NT2/D1 (cell line): Measurements from ENCODE around the gene ABCG1.

Source experiments
- DNase-seq: peaks from one replicate; pipeline ENCODE4 v3.0.0-alpha.2; 2011; ENCODE audit warnings: low read depth, low spot score
- H3K27me3 ChIP-seq: 2 replicates; pipeline ENCODE4 v1.6.0; 2011; ENCODE audit warnings: mild to moderate bottlenecking; ENCODE audit not compliant: insufficient read length, insufficient read depth
- H3K36me3 ChIP-seq: 2 replicates; pipeline ENCODE4 v1.6.1; 2011; ENCODE audit warnings: mild to moderate bottlenecking, low read length, mixed read lengths; ENCODE audit not compliant: insufficient read depth, insufficient read length
- H3K4me1 ChIP-seq: 2 replicates; pipeline ENCODE4 v1.5.1; 2011; ENCODE audit not compliant: insufficient read depth, insufficient read length
- H3K4me3 ChIP-seq: 2 replicates; pipeline ENCODE4 v1.5.1; 2011; ENCODE audit warnings: low read depth; ENCODE audit not compliant: insufficient read length
- H3K9ac ChIP-seq: 2 replicates; pipeline ENCODE4 v1.6.0; 2011; ENCODE audit warnings: low read depth; ENCODE audit not compliant: insufficient read length
- H3K9me3 ChIP-seq: 2 replicates; pipeline ENCODE4 v1.5.1; 2011; ENCODE audit warnings: mild to moderate bottlenecking, low read length; ENCODE audit not compliant: insufficient read depth
- SUZ12 ChIP-seq: IDR thresholded peaks from 2 replicates; pipeline ENCODE4 v1.6.1; 2011; ENCODE audit not compliant: insufficient read length, insufficient read depth; ENCODE audit errors: extremely low read depth
- YY1 ChIP-seq: IDR thresholded peaks from 2 replicates; pipeline ENCODE4 v1.6.1; 2011; ENCODE audit not compliant: insufficient read length, insufficient read depth
- ZNF274 ChIP-seq: IDR thresholded peaks from 2 replicates; pipeline ENCODE4 v1.6.1; 2011; ENCODE audit warnings: mild to moderate bottlenecking, low read depth, low read length

ABCG1 gene

GRCh38 chr21:42272984-42273600 is 54.2 kb downstream of the ABCG1 start:
- H3K9ac ChIP-seq: no peak overlapping the region
- no peak overlapping the region for H3K4me3 ChIP-seq
- no peak for TF ChIP-seq SUZ12
- no peak for TF ChIP-seq YY1
- no peak for TF ChIP-seq ZNF274
- peaks cover 19% of the 10 kb centered on the region for H3K4me1 ChIP-seq
- H3K36me3 ChIP-seq: no peaks in the 10 kb centered on the region
- no peaks in the 10 kb centered on the region for H3K27me3 ChIP-seq
- DNase-seq: no peak
- H3K9me3 ChIP-seq: no peaks in the 10 kb centered on the region

GRCh38 chr21:42276076-42276475 is 57.1 kb downstream of the ABCG1 start:
- Histone ChIP-seq H3K4me3 (no peak overlapping the region), H3K9me3 (no peaks in the 10 kb centered on the region), H3K36me3 (no peaks in the 10 kb centered on the region), H3K4me1 (peaks cover 8% of the 10 kb centered on the region), H3K27me3 (no peaks in the 10 kb centered on the region), H3K9ac (no peak overlapping the region)
- no peak for TF ChIP-seq ZNF274
- TF ChIP-seq SUZ12: no peak
- no peak for TF ChIP-seq YY1
- DNase-seq: no peak

DNA sequence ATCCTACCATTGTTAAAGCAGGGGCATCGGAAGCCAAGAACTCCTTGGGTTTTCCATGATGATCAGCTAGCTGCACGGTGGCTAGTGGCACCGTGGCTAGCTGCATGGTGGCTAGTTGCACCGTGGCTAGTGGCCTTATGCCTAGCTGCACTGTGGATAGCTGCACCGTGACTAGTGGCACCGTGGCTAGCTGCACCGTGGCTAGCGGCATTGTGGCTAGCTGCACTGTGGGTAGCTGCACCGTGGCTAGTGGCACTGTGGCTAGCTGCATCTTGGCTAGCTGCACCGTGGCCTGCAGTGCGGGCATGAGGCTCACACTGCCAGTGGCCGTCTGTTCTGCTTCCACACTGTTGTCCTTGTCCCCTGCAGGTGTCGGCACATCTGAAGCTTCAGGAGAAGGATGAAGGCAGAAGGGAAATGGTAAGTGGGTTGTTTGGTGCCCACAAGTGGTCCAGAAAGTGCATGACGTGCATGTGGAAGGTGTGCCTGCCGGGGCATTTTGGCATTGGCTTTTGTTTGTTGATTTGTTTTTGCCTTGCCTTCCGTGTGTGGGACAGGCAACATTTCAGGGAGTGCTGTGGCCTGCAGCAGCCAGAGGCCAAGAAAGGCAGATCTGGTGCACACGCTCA is 57.7 kb downstream of the ABCG1 start:
- peaks cover 8% of the 10 kb centered on the region for H3K4me1 ChIP-seq
- no peak overlapping the region for H3K9ac ChIP-seq
- no peaks in the 10 kb centered on the region for H3K27me3 ChIP-seq
- no peak for TF ChIP-seq YY1
- TF ChIP-seq SUZ12: no peak
- TF ChIP-seq ZNF274: no peak
- no peak overlapping the region for H3K4me3 ChIP-seq
- H3K36me3 ChIP-seq: no peaks in the 10 kb centered on the region
- H3K9me3 ChIP-seq: no peaks in the 10 kb centered on the region
- no peak for DNase-seq

DNA sequence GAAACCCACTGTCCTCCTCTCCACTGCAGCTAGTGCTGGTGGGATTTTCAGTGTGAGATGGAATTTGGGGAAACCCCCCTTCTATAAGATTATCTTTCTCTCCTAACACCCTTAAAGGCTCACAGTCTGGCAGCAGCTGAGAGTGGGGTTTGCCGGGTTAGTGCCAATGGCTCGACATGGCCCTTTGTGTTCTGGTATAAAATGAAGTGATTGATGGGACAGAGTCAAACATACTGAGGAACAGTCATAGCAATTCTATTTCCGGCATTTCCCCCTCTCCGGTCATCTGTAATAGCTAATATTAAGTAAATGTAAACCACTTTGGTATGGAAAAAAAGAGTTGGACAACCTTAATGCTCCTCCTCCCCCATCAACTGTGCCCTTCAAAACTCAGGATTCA is 58.7 kb downstream of the ABCG1 start:
- TF ChIP-seq SUZ12: no peak
- H3K36me3 ChIP-seq: no peaks in the 10 kb centered on the region
- H3K4me3 ChIP-seq: no peak overlapping the region
- no peak overlapping the region for H3K9ac ChIP-seq
- peaks cover 6% of the 10 kb centered on the region for H3K4me1 ChIP-seq
- DNase-seq: no peak
- H3K9me3 ChIP-seq: no peaks in the 10 kb centered on the region
- H3K27me3 ChIP-seq: no peaks in the 10 kb centered on the region

DNA sequence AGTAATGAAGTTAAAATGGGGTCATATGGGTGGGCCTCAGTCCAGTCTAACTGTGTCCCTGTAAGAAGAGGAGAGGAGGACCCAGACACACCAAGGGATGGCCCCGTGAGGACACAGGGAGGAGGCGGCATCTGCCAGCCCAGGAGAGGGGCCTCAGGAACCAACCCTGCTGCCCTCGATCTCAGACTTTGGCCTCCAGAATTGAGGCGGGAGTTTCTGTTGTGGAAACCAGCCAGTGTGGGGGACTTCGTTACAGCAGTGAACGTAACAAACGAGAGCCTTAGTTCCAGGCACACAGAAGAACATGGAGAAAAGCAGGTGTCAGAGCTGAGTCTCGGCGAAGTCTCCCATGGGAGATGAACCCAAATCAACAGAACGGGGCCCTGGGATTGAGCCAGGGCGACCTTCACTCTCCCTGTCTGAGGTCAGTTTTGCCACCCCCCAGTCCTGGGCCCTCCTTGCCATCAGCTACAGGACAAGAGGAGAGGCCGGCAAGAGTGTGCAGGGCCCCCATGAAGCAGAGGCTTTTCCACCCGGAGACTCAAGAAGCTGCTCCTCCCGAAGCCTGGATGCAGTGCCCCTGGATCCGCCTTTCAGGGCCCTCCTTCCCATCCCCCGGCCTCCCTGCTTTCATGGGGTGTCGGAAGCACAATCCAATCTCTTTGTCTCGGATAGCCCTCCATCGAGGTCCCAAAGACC is 59.7 kb downstream of the ABCG1 start:
- Histone ChIP-seq H3K9me3 (no peaks in the 10 kb centered on the region), H3K36me3 (no peaks in the 10 kb centered on the region), H3K27me3 (no peaks in the 10 kb centered on the region), H3K4me1 (no peaks in the 10 kb centered on the region), H3K9ac (no peak overlapping the region), H3K4me3 (no peak overlapping the region)
- no peak for DNase-seq
- no peak for TF ChIP-seq SUZ12

GRCh38 chr21:42279341-42279871 is 60.5 kb downstream of the ABCG1 start:
- no peak overlapping the region for H3K4me3 ChIP-seq
- peaks cover 3% of the 10 kb centered on the region for H3K4me1 ChIP-seq
- H3K36me3 ChIP-seq: no peaks in the 10 kb centered on the region
- H3K27me3 ChIP-seq: no peaks in the 10 kb centered on the region
- H3K9ac ChIP-seq: no peak overlapping the region
- no peaks in the 10 kb centered on the region for H3K9me3 ChIP-seq
- DNase-seq: no peak
- no peak for TF ChIP-seq YY1
- no peak for TF ChIP-seq ZNF274
- TF ChIP-seq SUZ12: no peak

- Histone ChIP-seq H3K9ac (no peak overlapping the region), H3K36me3 (no peaks in the 10 kb centered on the region), H3K27me3 (no peaks in the 10 kb centered on the region), H3K4me1 (peaks cover 4% of the 10 kb centered on the region), H3K4me3 (no peak overlapping the region), H3K9me3 (no peaks in the 10 kb centered on the region)
- TF ChIP-seq ZNF274: no peak
- DNase-seq: no peak
These were observed 60.9 kb downstream of the ABCG1 start for GRCh38 chr21:42279888-42280287.
